Nephron progenitor cell (in vitro differentiated cells): ENCODE results near the gene TSPEAR.

Source experiments
- DNase-seq: peaks from one replicate; pipeline ENCODE4 v3.0.0; 2021
- H3K27ac Mint-ChIP-seq: 2 replicates; pipeline ENCODE4 v1.8.0; 2021; ENCODE audit warnings: mild to moderate bottlenecking, moderate library complexity, mixed read lengths
- H3K27me3 Mint-ChIP-seq: 2 replicates; pipeline ENCODE4 v1.8.0; 2021; ENCODE audit warnings: mild to moderate bottlenecking, low read depth, mixed read lengths; ENCODE audit not compliant: poor library complexity
- H3K36me3 Mint-ChIP-seq: 2 replicates; pipeline ENCODE4 v1.8.0; 2021; ENCODE audit warnings: low read depth, mixed read lengths
- H3K4me1 Mint-ChIP-seq: 2 replicates; pipeline ENCODE4 v1.8.0; 2021; ENCODE audit warnings: mixed read lengths
- H3K4me3 Mint-ChIP-seq: 2 replicates; pipeline ENCODE4 v1.8.0; 2021; ENCODE audit warnings: mild to moderate bottlenecking, moderate library complexity, mixed read lengths
- H3K9me3 Mint-ChIP-seq: 2 replicates; pipeline ENCODE4 v1.8.0; 2021; ENCODE audit warnings: mild to moderate bottlenecking, moderate library complexity, mixed read lengths
- CTCF ChIP-seq: fragments of 200-600 bp; sonication (generic); IDR thresholded peaks from 2 replicates; pipeline ENCODE4 v1.5.0; 2021; ENCODE audit warnings: antibody characterized with exemption

Gene TSPEAR

GRCh38 chr21:44709426-44710293 lies 1.7 kb downstream of the TSPEAR start:
- Mint-ChIP-seq H3K36me3 (no peaks in the 10 kb centered on the region), H3K4me1 (peaks cover 57% of the 10 kb centered on the region), H3K27ac (no peak overlapping the region), H3K9me3 (peaks cover 18% of the 10 kb centered on the region), H3K27me3 (peaks cover 100% of the 10 kb centered on the region), H3K4me3 (no peak overlapping the region)
- no peak for DNase-seq
- TF ChIP-seq CTCF = no peak

DNA sequence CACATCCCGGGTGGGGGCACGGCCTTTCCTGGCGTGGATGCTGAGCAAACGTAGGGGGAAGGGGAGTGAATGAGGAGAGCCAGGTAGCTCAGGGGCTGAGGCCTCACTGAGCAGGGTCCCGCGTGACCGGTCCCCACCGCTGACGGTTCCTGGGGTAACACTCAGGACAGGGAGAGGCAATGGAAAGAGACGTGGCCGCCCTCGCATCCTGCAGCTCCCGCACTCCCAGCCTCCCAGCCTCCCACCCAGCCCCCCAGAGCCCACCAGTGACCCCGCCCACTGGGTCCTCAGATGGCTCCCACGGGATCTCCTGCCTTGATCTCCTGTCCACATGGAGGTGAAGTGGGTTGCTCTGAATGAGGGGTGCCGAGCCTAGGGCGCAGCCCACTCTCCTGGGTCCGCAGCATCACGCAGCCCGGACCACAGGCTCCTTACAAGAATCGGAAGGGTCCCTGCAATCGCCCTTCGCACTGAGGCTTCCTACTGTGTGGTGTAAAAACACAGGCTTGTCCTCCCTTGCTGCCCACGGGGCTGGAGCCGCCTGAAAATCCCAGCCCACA lies 2.4 kb downstream of the TSPEAR start:
- H3K27me3 Mint-ChIP-seq = peaks cover 100% of the 10 kb centered on the region
- H3K27ac Mint-ChIP-seq = no peak overlapping the region
- peaks cover 21% of the 10 kb centered on the region for H3K9me3 Mint-ChIP-seq
- no peaks in the 10 kb centered on the region for H3K36me3 Mint-ChIP-seq
- no peak for TF ChIP-seq CTCF
- peak overlapping the region; percentile 34 for H3K4me3 Mint-ChIP-seq
- no peak for DNase-seq
- H3K4me1 Mint-ChIP-seq = peaks cover 54% of the 10 kb centered on the region

DNA sequence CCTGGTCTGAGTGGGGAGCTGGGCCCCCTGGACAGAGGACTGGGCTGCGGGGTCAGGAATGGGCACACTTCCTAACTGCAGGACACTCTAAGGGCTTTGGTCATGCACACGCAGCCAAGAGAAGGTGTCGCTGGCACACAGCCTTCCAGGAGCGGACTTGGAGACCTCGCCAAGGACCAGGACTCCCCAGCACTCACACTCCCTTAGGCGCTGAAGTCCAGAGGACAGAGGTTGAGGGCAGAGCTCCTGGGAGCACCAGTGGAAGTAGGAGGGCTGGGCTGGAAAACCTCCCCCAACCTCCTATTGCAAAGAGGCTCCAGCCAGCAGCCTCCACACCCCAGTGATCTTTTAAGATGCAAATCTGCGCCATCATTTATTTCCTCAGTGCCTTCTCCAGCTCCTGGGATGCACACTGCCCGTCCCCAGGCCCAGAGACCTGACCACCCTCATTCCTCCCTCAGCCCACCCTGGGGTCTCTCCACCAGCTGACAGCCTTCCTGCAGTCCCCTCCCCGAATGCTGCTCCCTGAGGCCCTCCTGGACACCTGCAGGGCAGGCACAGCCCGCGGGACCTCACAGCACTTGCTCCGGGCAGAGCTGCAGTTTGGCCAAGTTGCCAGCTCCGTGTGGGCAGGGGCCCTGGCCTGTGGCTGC lies 3.0 kb downstream of the TSPEAR start:
- peaks cover 100% of the 10 kb centered on the region for H3K27me3 Mint-ChIP-seq
- no peak overlapping the region for H3K4me3 Mint-ChIP-seq
- H3K36me3 Mint-ChIP-seq = no peaks in the 10 kb centered on the region
- no peak for TF ChIP-seq CTCF
- peaks cover 52% of the 10 kb centered on the region for H3K4me1 Mint-ChIP-seq
- DNase-seq = no peak
- H3K27ac Mint-ChIP-seq = no peak overlapping the region
- peaks cover 21% of the 10 kb centered on the region for H3K9me3 Mint-ChIP-seq

GRCh38 chr21:44706706-44707581 lies 4.4 kb downstream of the TSPEAR start:
- H3K9me3 Mint-ChIP-seq = peaks cover 21% of the 10 kb centered on the region
- H3K36me3 Mint-ChIP-seq = no peaks in the 10 kb centered on the region
- no peak overlapping the region for H3K27ac Mint-ChIP-seq
- TF ChIP-seq CTCF = no peak
- peaks cover 56% of the 10 kb centered on the region for H3K4me1 Mint-ChIP-seq
- H3K4me3 Mint-ChIP-seq = no peak overlapping the region
- DNase-seq = no peak
- H3K27me3 Mint-ChIP-seq = peaks cover 100% of the 10 kb centered on the region

GRCh38 chr21:44706026-44706705 lies 5.2 kb downstream of the TSPEAR start:
- Mint-ChIP-seq H3K36me3 (no peaks in the 10 kb centered on the region), H3K27me3 (peaks cover 100% of the 10 kb centered on the region), H3K4me3 (no peak overlapping the region), H3K4me1 (peaks cover 57% of the 10 kb centered on the region), H3K27ac (no peak overlapping the region), H3K9me3 (peaks cover 21% of the 10 kb centered on the region)
- no peak for TF ChIP-seq CTCF
- no peak for DNase-seq
